Mucosa of descending colon (tissue), 3 donors: ENCODE data around the gene TGDS. TPM values are rescaled to one million over a fixed set of nuclear protein-coding genes. Genes with fewer than 3 reads are reported as not detected.

ENCODE experiments used
- ATAC-seq: fragments of 200-7000 bp; cut with Tn5 transposase; one replicate; pipeline ENCODE4 v1.9.1; 2020; ENCODE audit warnings: mild to moderate bottlenecking, moderate library complexity
- DNase-seq, 3 donors: peaks; one replicate each; pipeline ENCODE4 v3.0.0-alpha.2; 2020
- H3K36me3 ChIP-seq: fragments of 200-600 bp; one replicate; pipeline ENCODE4 v1.8.0; 2021; ENCODE audit warnings: low read depth, mild to moderate bottlenecking
- H3K4me1 ChIP-seq: fragments of 200-600 bp; one replicate; pipeline ENCODE4 v1.8.0; 2021; ENCODE audit warnings: low read depth, mild to moderate bottlenecking
- H3K4me3 ChIP-seq: fragments of 200-600 bp; one replicate; pipeline ENCODE4 v1.8.0; 2021; ENCODE audit warnings: mild to moderate bottlenecking
- H3K9me3 ChIP-seq: fragments of 200-600 bp; one replicate; pipeline ENCODE4 v1.8.0; 2021; ENCODE audit warnings: mild to moderate bottlenecking
- intact Hi-C, 2 donors: fragments of 100-400 bp; cut with DNase I in 1 of 2; cut with micrococcal nuclease in 1 of 2; formaldehyde crosslinking; loops; one replicate each; pipeline versions ENCODE4 v1.11.0 to v1.11.1; 2022; cut with DNase I, micrococcal nuclease
- total RNA-seq, 3 donors: library from RNA; stranded (reverse); fragmentation: NEBNext Ultra II Directional in 2 of 3; extraction: Animal tissue kit (Norgen Biotek cat#: 25700) in 2 of 3; gene quantifications; one replicate each; pipeline versions ENCODE4 v1.2.1 to v1.2.4, GENCODE V29; 2021 to 2023
- TF ChIP-seq, protein P1 (sequence below): fragments of 200-600 bp; IDR thresholded peaks from one replicate; pipeline ENCODE4 v1.8.0; 2022; ENCODE audit warnings: antibody characterized with exemption, mild to moderate bottlenecking
- donor health status: DM: no; HTN: no; CAD: no; lungs with moderate emphysema.
- donor health status: DM: no; HTN: no; CAD: no.
- donor health status: DM: no; HTN: yes; CAD: no.

TGDS gene
- total RNA-seq, 3 donors from 2014 or later: 6.7 to 8.7 (median 7.2) TPM

- TF ChIP-seq, protein P1, sequence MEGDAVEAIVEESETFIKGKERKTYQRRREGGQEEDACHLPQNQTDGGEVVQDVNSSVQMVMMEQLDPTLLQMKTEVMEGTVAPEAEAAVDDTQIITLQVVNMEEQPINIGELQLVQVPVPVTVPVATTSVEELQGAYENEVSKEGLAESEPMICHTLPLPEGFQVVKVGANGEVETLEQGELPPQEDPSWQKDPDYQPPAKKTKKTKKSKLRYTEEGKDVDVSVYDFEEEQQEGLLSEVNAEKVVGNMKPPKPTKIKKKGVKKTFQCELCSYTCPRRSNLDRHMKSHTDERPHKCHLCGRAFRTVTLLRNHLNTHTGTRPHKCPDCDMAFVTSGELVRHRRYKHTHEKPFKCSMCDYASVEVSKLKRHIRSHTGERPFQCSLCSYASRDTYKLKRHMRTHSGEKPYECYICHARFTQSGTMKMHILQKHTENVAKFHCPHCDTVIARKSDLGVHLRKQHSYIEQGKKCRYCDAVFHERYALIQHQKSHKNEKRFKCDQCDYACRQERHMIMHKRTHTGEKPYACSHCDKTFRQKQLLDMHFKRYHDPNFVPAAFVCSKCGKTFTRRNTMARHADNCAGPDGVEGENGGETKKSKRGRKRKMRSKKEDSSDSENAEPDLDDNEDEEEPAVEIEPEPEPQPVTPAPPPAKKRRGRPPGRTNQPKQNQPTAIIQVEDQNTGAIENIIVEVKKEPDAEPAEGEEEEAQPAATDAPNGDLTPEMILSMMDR: no peak
- Histone ChIP-seq H3K9me3 (no peaks in the 10 kb centered on the region), H3K36me3 (no peaks in the 10 kb centered on the region), H3K4me1 (peaks cover 3% of the 10 kb centered on the region), H3K4me3 (no peak overlapping the region)
- intact Hi-C loops: no loop called here
- DNase-seq (no peak), ATAC-seq (no peak)
Observed at GRCh38 chr13:94607939-94608338, 12.0 kb upstream of the TGDS start.

- ATAC-seq: no peak
- intact Hi-C loops: no loop called here
- Histone ChIP-seq H3K4me3 (no peak overlapping the region), H3K36me3 (no peaks in the 10 kb centered on the region), H3K9me3 (no peaks in the 10 kb centered on the region), H3K4me1 (peaks cover 3% of the 10 kb centered on the region)
- TF ChIP-seq, protein P1: no peak
- no peak for DNase-seq
Observed at GRCh38 chr13:94607056-94607455, 11.1 kb upstream of the TGDS start.

DNA sequence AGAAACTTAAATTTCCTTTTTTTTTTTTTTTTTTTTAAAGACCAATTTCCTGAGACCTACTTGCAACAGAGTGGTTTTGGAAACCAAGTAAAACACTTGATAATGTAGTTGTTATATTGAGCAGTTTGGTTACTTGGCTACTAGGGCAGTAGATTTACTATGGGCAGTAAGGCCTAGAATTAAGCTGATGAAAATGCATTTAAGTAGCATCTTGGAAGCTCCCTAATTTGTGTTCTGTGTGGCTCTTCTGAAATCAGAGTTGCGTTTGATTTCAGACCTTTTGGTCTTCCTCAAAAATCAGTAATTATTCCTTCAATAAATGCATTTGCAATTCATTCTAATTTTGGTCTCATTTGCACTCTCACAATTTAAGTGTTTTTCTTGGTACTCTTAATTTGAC lies 6.5 kb upstream of the TGDS start:
- DNase-seq (no peak), ATAC-seq (no peak)
- TF ChIP-seq, protein P1: no peak
- Histone ChIP-seq H3K36me3 (no peaks in the 10 kb centered on the region), H3K4me3 (peak overlapping the region; percentile 68), H3K9me3 (no peaks in the 10 kb centered on the region), H3K4me1 (peaks cover 3% of the 10 kb centered on the region)
- intact Hi-C loops: no loop called here

- Histone ChIP-seq H3K9me3 (no peaks in the 10 kb centered on the region), H3K4me1 (peaks cover 3% of the 10 kb centered on the region), H3K36me3 (no peaks in the 10 kb centered on the region), H3K4me3 (peak within 1 kb of the TSS; percentile 68)
- TF ChIP-seq, protein P1: no peak
- DNase-seq: peak; percentile 94 to 97 (median 97)
- ATAC-seq: peak; percentile 99
- intact Hi-C loops: no loop called here
Observed at GRCh38 chr13:94601446-94602431, 5.8 kb upstream of the TGDS start, which contains the start of gene GPR180. Gene GPR180 (plus strand): TSS chr13:94601857. CDS start chr13:94601928, 71 bp downstream.

DNA sequence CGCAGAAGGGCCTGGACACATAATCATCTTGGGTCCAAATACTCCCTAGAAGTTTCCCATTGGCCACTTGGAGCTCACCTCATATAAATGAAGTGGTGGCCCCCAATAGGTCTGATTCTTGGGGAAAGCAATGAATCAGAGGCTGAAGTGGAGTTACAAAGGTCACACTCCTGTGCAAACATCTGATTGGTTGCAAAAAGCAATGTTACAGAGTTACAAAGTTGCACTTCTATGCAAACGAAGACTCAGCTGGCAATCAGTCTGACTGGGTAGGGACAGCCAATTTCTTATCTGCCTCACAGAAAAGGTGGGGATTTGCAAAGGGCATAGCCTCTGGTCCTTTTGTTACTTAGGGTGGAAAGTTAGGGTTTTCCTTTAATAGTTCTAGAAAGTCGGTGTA lies 3.9 kb upstream of the TGDS start:
- DNase-seq: no peak

More for the DNA sequence above, 3.9 kb upstream of the TGDS start:
- TF ChIP-seq, protein P1: no peak
- peaks cover 7% of the 10 kb centered on the region for H3K4me1 ChIP-seq
- no peak for ATAC-seq
- H3K36me3 ChIP-seq: no peaks in the 10 kb centered on the region
- no peaks in the 10 kb centered on the region for H3K9me3 ChIP-seq
- H3K4me3 ChIP-seq: no peak overlapping the region
- intact Hi-C loops: no loop called here
